Activated CD8-positive, alpha-beta memory T cell treated with anti-CD3 and anti-CD28 coated beads for 1 hour (primary cell): Measurements from ENCODE around the gene OVCA2.

Experiments used
- DNase-seq, 2 donors: peaks; one replicate each; pipeline ENCODE4 v3.0.0-alpha.2; 2020; ENCODE audit warnings: low read depth in 1 of 2; ENCODE audit errors: extremely low read depth in 1 of 2

OVCA2 gene

GRCh38 chr17:2030779-2031163 lies 11.1 kb upstream of the OVCA2 start:
- DNase-seq, result no peak

- DNase-seq, result no peak
Measured at GRCh38 chr17:2033153-2033552, 8.7 kb upstream of the OVCA2 start.

- no peak for DNase-seq
Measured at GRCh38 chr17:2034157-2034556, 7.7 kb upstream of the OVCA2 start.

- DNase-seq, result no peak
Measured at GRCh38 chr17:2034806-2035540, 6.8 kb upstream of the OVCA2 start.

- DNase-seq, result no peak
Measured at GRCh38 chr17:2035541-2036488, 6.0 kb upstream of the OVCA2 start.

- DNase-seq, result no peak
Measured at GRCh38 chr17:2037155-2037554, 4.7 kb upstream of the OVCA2 start.

GRCh38 chr17:2040219-2040827 lies 1.5 kb upstream of the OVCA2 start:
- DNase-seq, result no peak

- no peak for DNase-seq
Measured at GRCh38 chr17:2040942-2041560, 771 bp upstream of the OVCA2 start.

- DNase-seq, result no peak
Measured at GRCh38 chr17:2042390-2042847, 597 bp downstream of the OVCA2 start.

- no peak for DNase-seq
Measured at GRCh38 chr17:2042933-2043332, 1.1 kb downstream of the OVCA2 start.

GRCh38 chr17:2043785-2044184 lies 2.0 kb downstream of the OVCA2 start:
- DNase-seq, result no peak

GRCh38 chr17:2044263-2044894 lies 2.6 kb downstream of the OVCA2 start:
- no peak for DNase-seq

- DNase-seq, result no peak
Measured at GRCh38 chr17:2047590-2047989, 5.8 kb downstream of the OVCA2 start.

GRCh38 chr17:2048805-2049204 lies 7.0 kb downstream of the OVCA2 start:
- no peak for DNase-seq

- DNase-seq, result peak; percentile 77 to 88
Measured at GRCh38 chr17:2049333-2050299, 7.8 kb downstream of the OVCA2 start.

GRCh38 chr17:2050300-2051060 lies 8.7 kb downstream of the OVCA2 start:
- DNase-seq, result peak; percentile 52 to 61

- DNase-seq, result no peak
Measured at GRCh38 chr17:2051061-2051932, 9.5 kb downstream of the OVCA2 start.
